ENCODE results near the gene MAN2A2. TPM values are rescaled to one million over a fixed set of nuclear protein-coding genes. Genes with fewer than 3 reads are reported as not detected.
A peak's percentile ranks its signal among the peaks of the same experiment; 100 is the strongest.
"Not testable (repeated sequence)": the region's sequence is repeated elsewhere in the genome, so short reads cannot be mapped to it uniquely, and the experiment has no call there.

The MAN2A2 gene
- total RNA-seq, 1 experiment from 2014 or later: 12.6 TPM

DNA sequence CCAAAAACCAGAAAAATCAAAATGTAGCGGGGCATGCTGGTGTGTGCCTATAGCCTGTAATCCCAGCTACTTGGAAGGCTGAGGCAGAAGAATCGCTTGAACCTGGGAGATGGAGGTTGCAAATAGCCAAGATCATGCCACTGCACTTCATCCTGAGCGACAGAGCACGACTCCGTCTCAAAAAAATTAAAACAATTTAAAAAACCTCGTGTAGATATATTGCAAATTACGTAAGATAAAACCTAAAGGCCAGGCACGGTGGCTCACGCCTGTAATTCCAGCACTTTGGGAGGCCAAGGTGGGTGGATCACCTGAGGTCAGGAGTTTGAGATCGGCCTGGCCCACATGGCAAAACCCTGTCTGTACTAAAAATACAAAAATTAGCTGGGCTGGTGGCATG is 23.7 kb downstream of the MAN2A2 start:
- not testable (repeated sequence) for H3K27ac ChIP-seq; DNase-seq; H3K36me3 ChIP-seq; H3K4me3 ChIP-seq; H3K27me3 ChIP-seq; H3K4me1 ChIP-seq; H3K9me3 ChIP-seq (replicated peaks)

- H3K27me3 ChIP-seq; H3K27ac ChIP-seq; H3K36me3 ChIP-seq; H3K4me1 ChIP-seq; H3K4me3 ChIP-seq; H3K9me3 ChIP-seq (replicated peaks); DNase-seq: not testable (repeated sequence)
These were observed 25.0 kb downstream of the MAN2A2 start for GRCh38 chr15:90928106-90928505.

DNA sequence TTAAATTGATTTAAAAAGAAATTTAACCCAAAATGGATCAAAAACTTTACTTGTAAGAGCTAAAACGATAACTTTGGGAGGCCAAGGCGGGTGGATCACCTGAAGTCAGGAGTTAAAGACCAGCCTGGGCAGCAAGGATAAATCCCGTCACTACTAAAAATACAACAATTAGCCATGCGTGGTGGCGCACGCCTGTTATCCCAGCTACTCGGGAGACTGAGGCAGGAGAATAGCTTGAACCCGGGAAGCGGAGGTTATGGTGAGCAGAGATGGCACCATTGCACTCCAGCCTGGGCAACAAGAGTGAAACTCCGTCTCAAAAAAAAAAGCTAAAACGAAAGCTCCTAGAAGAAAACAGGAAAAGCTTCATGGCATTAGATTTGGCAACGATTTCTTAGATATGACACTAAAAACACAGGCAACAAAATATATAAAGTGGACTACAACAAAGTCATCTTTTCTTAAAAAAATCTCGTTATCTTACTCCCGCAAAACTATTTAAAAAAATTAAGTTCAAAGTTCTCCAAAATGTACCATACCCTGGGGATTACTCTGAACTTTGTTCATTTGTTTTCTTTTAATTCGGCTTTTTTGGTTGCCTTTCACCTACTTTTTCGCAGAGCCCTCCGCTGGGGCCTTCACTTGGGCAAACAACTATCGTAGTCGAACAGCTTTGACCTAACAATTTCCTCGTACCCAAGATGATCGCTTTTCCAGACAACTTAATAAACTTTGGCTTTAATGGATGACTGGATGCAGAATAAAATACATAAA is 26.3 kb downstream of the MAN2A2 start:
- no peaks in the 10 kb centered on the region for H3K27me3 ChIP-seq
- H3K27ac ChIP-seq: peak overlapping the region; percentile 66
- peaks cover 8% of the 10 kb centered on the region for H3K4me1 ChIP-seq
- peak overlapping the region; percentile 66 for H3K4me3 ChIP-seq
- no peaks in the 10 kb centered on the region for H3K9me3 ChIP-seq (replicated peaks)
- no peaks in the 10 kb centered on the region for H3K36me3 ChIP-seq
- DNase-seq: no peak

DNA sequence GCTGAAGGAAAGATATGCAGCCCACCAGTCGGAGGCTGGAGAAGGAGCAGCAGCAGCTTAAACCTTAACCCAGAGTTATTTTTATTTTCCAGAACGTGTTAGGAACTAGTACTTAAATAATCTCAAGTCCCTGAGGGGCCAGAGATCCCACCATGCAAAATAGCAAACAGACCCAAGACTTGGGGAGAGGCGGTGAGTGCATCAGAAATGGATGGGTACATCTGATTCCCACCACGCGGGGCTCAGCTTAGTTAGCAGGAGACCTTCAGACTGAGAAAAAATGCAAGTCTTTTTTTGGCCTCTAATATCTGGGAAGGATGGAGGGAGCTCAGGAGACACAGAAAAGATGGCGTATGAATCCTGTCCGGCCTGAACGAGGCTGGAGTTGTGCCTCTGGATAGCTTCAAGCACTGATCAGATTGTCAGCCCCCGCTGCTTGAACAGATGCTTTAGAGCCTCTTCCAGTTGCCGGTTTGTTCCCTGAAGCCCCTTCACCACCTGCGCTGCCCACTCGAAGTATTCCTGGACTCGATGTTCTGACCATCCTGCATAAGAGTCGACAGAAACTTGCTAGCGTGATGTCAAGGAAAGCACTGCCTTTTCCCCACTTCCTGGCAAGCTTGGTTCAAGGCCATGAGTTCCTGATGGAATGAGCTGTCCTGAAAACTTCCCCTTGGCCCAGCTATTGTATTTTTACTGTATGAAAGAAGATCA is 27.9 kb downstream of the MAN2A2 start:
- peaks cover 9% of the 10 kb centered on the region for H3K4me1 ChIP-seq
- H3K4me3 ChIP-seq: no peak overlapping the region; the same call in 1 of the 2 replicates

GRCh38 chr15:90931575-90931827 is 28.4 kb downstream of the MAN2A2 start:
- Histone ChIP-seq H3K4me1 (peaks cover 11% of the 10 kb centered on the region), H3K27me3 (no peaks in the 10 kb centered on the region), H3K4me3 (peak overlapping the region; percentile 70), H3K27ac (no peak overlapping the region), H3K36me3 (no peaks in the 10 kb centered on the region), H3K9me3 (replicated peaks) (no peaks in the 10 kb centered on the region)
- no peak for DNase-seq

More for the DNA sequence above, 27.9 kb downstream of the MAN2A2 start:
- no peak overlapping the region for H3K27ac ChIP-seq
- no peaks in the 10 kb centered on the region for H3K36me3 ChIP-seq
- no peaks in the 10 kb centered on the region for H3K9me3 ChIP-seq (replicated peaks)
- DNase-seq: no peak
- no peaks in the 10 kb centered on the region for H3K27me3 ChIP-seq

DNA sequence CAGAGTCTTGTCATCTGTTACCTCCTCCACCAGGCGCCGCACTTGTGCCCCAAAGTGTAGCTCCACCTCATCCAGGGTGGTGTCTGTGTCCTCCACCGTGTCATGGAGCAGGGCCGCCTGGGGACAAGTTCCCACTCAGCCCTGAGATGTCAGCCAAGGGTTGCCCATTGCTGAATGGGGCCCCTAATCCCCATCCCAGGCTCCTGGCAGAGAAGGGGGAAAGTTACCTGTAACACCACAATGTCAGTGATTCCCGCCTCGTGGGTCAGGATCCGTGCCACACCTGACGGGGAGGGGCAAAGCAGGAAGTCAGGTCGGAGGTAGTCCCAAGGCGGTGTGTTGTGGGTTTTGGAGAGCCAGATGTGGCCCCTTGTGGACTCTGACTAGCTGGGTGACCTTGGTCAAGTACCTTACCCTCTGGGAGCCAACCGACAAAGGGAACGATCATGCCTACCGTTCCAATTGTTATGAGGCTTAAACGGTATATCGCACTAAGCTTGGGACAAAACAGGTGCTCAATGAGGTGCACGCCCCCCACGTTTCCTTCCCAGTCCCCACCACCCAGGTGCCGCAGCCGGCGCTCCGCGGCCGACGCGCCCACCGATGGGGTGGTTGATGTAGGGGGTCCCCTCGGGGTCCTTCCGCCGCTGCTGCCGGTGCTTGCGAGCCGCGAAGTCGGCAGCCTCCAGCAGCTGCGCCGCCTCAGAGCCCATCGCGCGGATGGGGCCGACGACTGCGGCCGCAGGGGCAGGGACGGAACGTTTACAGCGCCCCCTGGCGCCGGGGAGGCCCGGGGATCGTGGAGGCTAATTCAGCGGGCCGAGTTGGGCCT is 28.9 kb downstream of the MAN2A2 start, which contains the start of gene HDDC3:
Gene HDDC3 (minus strand): TSS at position 722 of the 832 bp plus-strand sequence. CDS start 9 bp downstream, at position 713.
- Histone ChIP-seq H3K36me3 (peaks cover 4% of the 10 kb centered on the region; the same call in 1 of the 2 replicates), H3K4me1 (peaks cover 11% of the 10 kb centered on the region), H3K27ac (peak within 1 kb of the TSS; percentile 16; the same call in 1 of the 2 replicates), H3K9me3 (replicated peaks) (no peaks in the 10 kb centered on the region), H3K27me3 (no peaks in the 10 kb centered on the region), H3K4me3 (peak within 1 kb of the TSS; percentile 70)
- DNase-seq: peak; percentile 88 to 95

DNA sequence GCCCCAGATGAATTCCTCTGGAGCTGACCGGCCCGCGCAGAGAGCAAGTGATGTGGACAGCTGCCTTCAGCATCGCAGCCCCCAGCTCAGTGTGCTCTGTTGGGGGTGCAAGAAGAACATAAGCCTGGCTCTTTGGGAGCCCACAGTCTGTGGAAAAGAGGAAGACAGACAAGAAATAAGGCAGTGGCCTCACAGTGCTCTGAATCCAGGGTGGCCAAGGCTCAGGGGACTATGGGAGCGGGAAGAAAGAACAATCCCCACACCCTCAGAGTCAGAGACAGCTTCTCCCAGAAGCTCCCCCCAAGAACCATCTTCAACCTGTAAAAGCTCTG is 29.5 kb downstream of the MAN2A2 start:
- Histone ChIP-seq H3K36me3 (peaks cover 6% of the 10 kb centered on the region), H3K4me3 (peak overlapping the region; percentile 70), H3K4me1 (peaks cover 11% of the 10 kb centered on the region), H3K9me3 (replicated peaks) (no peaks in the 10 kb centered on the region), H3K27me3 (no peaks in the 10 kb centered on the region), H3K27ac (no peak overlapping the region; the same call in 1 of the 2 replicates)
- no peak for DNase-seq

GRCh38 chr15:90933301-90933700 is 30.2 kb downstream of the MAN2A2 start:
- Histone ChIP-seq H3K27me3 (no peaks in the 10 kb centered on the region), H3K36me3 (peaks cover 12% of the 10 kb centered on the region), H3K4me3 (no peak overlapping the region), H3K27ac (no peak overlapping the region), H3K4me1 (peaks cover 11% of the 10 kb centered on the region), H3K9me3 (replicated peaks) (no peaks in the 10 kb centered on the region)
- DNase-seq: no peak

- no peak overlapping the region for H3K27ac ChIP-seq
- peak; percentile 86 to 91 for DNase-seq
- H3K36me3 ChIP-seq: peaks cover 13% of the 10 kb centered on the region
These were observed 31.3 kb downstream of the MAN2A2 start for GRCh38 chr15:90934256-90934948.

DNA sequence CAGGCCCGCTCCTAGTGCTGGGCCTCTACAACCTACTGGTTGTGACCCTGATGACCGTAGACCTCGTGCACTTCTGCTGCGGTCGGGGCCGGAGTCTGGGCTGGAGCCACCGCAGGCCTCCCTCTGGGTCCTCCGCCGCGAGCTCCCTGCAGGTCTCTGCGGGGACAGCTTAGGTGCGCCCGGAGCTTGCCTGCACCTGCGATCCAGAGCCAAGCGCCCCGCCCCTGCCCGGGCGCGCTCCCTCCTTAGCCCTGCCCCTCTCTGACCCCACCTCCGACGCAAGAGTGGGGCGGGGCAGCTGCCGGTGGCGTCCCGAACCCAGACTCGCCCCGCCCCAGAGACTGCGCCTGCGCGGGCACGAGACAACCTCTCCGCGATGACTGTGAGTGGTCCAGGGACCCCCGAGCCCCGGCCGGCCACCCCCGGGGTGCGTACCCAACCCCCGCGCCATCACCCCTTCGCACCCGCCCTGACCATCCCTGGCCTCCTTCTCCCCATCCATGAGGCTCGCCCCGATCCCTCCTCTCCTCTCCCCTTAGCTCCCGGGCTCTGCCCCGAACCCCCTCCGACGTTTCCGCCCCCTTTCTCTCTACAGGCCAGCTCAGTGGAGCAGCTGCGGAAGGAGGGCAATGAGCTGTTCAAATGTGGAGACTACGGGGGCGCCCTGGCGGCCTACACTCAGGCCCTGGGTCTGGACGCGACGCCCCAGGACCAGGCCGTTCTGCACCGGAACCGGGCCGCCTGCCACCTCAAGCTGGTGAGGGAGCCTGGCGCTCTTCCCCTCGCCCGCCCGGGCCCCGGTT is 32.0 kb downstream of the MAN2A2 start, which contains the start of gene UNC45A:
Gene UNC45A (plus strand): TSS at position 337 of the 803 bp plus-strand sequence. CDS start 40 bp downstream, at position 377.
- Histone ChIP-seq H3K4me1 (peaks cover 11% of the 10 kb centered on the region), H3K9me3 (replicated peaks) (no peaks in the 10 kb centered on the region), H3K27ac (peak within 1 kb of the TSS; percentile 64), H3K4me3 (peak within 1 kb of the TSS; percentile 93), H3K36me3 (peaks cover 20% of the 10 kb centered on the region), H3K27me3 (no peaks in the 10 kb centered on the region)
- DNase-seq: peak; percentile 91 to 92

More at GRCh38 chr15:90934256-90934948, 31.3 kb downstream of the MAN2A2 start:
- Histone ChIP-seq H3K27me3 (no peaks in the 10 kb centered on the region), H3K4me1 (peaks cover 11% of the 10 kb centered on the region), H3K9me3 (replicated peaks) (no peaks in the 10 kb centered on the region), H3K4me3 (peak overlapping the region; percentile 93)

DNA sequence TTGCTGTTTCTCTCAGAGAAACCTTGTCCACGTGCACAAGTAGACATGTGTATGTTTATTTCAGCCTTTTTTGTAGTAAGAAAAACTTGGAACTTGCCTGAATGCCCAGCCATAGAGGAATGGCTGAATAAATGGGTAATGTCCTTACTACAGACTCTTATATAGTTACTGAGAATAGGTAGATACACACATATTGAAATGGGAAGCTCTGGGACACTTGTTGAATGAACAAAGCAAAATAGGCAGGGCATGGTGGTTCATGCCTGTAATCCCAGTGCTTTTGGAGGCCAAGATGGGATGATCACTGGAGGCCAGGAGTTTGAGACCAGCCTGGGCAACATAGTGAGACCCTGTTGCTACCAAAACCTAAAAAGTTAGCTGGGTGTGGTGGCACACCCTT is 33.7 kb downstream of the MAN2A2 start:
- DNase-seq: no peak
- no peak overlapping the region for H3K4me3 ChIP-seq
- H3K27ac ChIP-seq: no peak overlapping the region
- peaks cover 10% of the 10 kb centered on the region for H3K4me1 ChIP-seq
- peaks cover 32% of the 10 kb centered on the region for H3K36me3 ChIP-seq
- no peaks in the 10 kb centered on the region for H3K27me3 ChIP-seq
- no peaks in the 10 kb centered on the region for H3K9me3 ChIP-seq (replicated peaks)

- Histone ChIP-seq H3K27ac (no peak overlapping the region), H3K36me3 (peaks cover 41% of the 10 kb centered on the region)
These were observed 35.2 kb downstream of the MAN2A2 start for GRCh38 chr15:90938261-90938660.

GRCh38 chr15:90939756-90940155 is 36.7 kb downstream of the MAN2A2 start:
- no peak for DNase-seq
- Histone ChIP-seq H3K9me3 (replicated peaks) (no peaks in the 10 kb centered on the region), H3K4me3 (no peak overlapping the region), H3K27ac (no peak overlapping the region), H3K4me1 (peaks cover 3% of the 10 kb centered on the region; the same call in 1 of the 2 replicates), H3K27me3 (no peaks in the 10 kb centered on the region), H3K36me3 (peaks cover 50% of the 10 kb centered on the region)

More at GRCh38 chr15:90938261-90938660, 35.2 kb downstream of the MAN2A2 start:
- Histone ChIP-seq H3K4me1 (peaks cover 3% of the 10 kb centered on the region; the same call in 1 of the 2 replicates), H3K9me3 (replicated peaks) (no peaks in the 10 kb centered on the region), H3K27me3 (no peaks in the 10 kb centered on the region), H3K4me3 (no peak overlapping the region)
- no peak for DNase-seq

Data from SJCRH30 (cell line).